Esophagus muscularis mucosa (tissue), 4 donors: Measurements from ENCODE around the gene JTB.

ENCODE experiments used
- EP300 ChIP-seq: sonication (generic); formaldehyde crosslinking; IDR thresholded peaks from one replicate; pipeline ENCODE4 v1.6.1; 2017; ENCODE audit warnings: antibody characterized with exemption
- POLR2A ChIP-seq: fragments of 450-650 bp; IDR thresholded peaks from one replicate; pipeline ENCODE4 v1.6.1; 2017; ENCODE audit warnings: antibody characterized with exemption, moderate library complexity, mild to moderate bottlenecking, low read depth
- POLR2AphosphoS5 ChIP-seq, 2 donors: sonication (generic); formaldehyde crosslinking; IDR thresholded peaks; one replicate each; pipeline ENCODE4 v1.6.1; 2017; ENCODE audit warnings: antibody characterized with exemption in 2 of 2
- TF ChIP-seq, protein P1 (sequence below), 3 experiments: fragments of 200-600 bp in 2 of 3; fragments of 450-650 bp in 1 of 3; sonication (generic) in 2 of 3; IDR thresholded peaks; one replicate each; pipeline ENCODE4 v1.5.1; 2017 to 2019; ENCODE audit warnings: antibody characterized with exemption in 3 of 3, mild to moderate bottlenecking in 2 of 3, moderate library complexity in 1 of 3

DNA sequence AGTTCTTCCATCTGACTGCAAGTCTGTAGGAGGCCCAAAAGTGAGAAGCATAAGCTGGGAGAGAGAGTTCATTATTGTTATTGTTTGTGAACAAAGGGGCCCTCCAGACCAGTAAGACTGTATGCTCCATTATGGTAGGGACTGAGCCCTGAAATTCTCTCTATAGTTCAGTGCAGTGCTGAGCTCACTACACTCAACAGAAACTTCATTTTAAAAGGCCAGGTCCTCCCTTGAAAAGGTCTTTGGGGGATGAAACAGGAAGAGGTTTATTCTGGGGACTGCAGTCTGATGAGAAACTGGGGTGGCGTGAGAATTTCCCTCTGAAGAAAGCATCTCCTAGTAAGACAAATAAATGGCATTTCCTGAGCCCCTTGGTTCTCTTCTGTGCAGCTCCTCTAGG, 49.2 kb downstream of the JTB start:
- TF ChIP-seq POLR2A (no peak), EP300 (no peak), POLR2AphosphoS5 (IDR thresholded peaks at IDR 0.05) (no peak)
- TF ChIP-seq, protein P1, sequence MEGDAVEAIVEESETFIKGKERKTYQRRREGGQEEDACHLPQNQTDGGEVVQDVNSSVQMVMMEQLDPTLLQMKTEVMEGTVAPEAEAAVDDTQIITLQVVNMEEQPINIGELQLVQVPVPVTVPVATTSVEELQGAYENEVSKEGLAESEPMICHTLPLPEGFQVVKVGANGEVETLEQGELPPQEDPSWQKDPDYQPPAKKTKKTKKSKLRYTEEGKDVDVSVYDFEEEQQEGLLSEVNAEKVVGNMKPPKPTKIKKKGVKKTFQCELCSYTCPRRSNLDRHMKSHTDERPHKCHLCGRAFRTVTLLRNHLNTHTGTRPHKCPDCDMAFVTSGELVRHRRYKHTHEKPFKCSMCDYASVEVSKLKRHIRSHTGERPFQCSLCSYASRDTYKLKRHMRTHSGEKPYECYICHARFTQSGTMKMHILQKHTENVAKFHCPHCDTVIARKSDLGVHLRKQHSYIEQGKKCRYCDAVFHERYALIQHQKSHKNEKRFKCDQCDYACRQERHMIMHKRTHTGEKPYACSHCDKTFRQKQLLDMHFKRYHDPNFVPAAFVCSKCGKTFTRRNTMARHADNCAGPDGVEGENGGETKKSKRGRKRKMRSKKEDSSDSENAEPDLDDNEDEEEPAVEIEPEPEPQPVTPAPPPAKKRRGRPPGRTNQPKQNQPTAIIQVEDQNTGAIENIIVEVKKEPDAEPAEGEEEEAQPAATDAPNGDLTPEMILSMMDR (IDR thresholded peaks at IDR 0.05): no peak
